Measurements from ENCODE around the gene CLDN1. TPM values are rescaled to one million over a fixed set of nuclear protein-coding genes. Genes with fewer than 3 reads are reported as not detected.
A peak's percentile ranks its signal among the peaks of the same experiment; 100 is the strongest.

CLDN1 gene
- polyA plus RNA-seq, 3 donors, result 52.4 to 65.2 (median 58.3) TPM

GRCh38 chr3:190345027-190345821 lies 23.0 kb upstream of the CLDN1 start:
- peak in 2 of 11 donors; percentile 23 to 50 for DNase-seq (ENCODE audit: extremely low read depth in 1 of 11, low read depth in 9 of 11, low spot score in 4 of 11)

- DNase-seq (ENCODE audit: extremely low read depth in 1 of 11, low read depth in 9 of 11, low spot score in 4 of 11), result no peak
These were observed 17.8 kb upstream of the CLDN1 start for GRCh38 chr3:190340071-190340470.

- no peak for DNase-seq (ENCODE audit: extremely low read depth in 1 of 11, low read depth in 9 of 11, low spot score in 4 of 11)
These were observed 16.9 kb upstream of the CLDN1 start for GRCh38 chr3:190339130-190339529.

- DNase-seq (ENCODE audit: extremely low read depth in 1 of 11, low read depth in 9 of 11, low spot score in 4 of 11), result no peak
These were observed 16.5 kb upstream of the CLDN1 start for GRCh38 chr3:190338717-190339116.

- DNase-seq (ENCODE audit: extremely low read depth in 1 of 11, low read depth in 9 of 11, low spot score in 4 of 11), result no peak
These were observed 15.1 kb upstream of the CLDN1 start for GRCh38 chr3:190337301-190337700.

GRCh38 chr3:190336516-190337189 lies 14.4 kb upstream of the CLDN1 start:
- DNase-seq (ENCODE audit: extremely low read depth in 1 of 11, low read depth in 9 of 11, low spot score in 4 of 11), result no peak

GRCh38 chr3:190333961-190334360 lies 11.7 kb upstream of the CLDN1 start:
- DNase-seq (ENCODE audit: extremely low read depth in 1 of 11, low read depth in 9 of 11, low spot score in 4 of 11), result no peak

GRCh38 chr3:190330936-190331734 lies 8.9 kb upstream of the CLDN1 start:
- DNase-seq (ENCODE audit: extremely low read depth in 1 of 11, low read depth in 9 of 11, low spot score in 4 of 11), result no peak

- DNase-seq (ENCODE audit: extremely low read depth in 1 of 11, low read depth in 9 of 11, low spot score in 4 of 11), result peak in 1 of 11 donors; percentile 63
These were observed 4.7 kb upstream of the CLDN1 start for GRCh38 chr3:190326930-190327329.

GRCh38 chr3:190326361-190326760 lies 4.1 kb upstream of the CLDN1 start:
- DNase-seq (ENCODE audit: extremely low read depth in 1 of 11, low read depth in 9 of 11, low spot score in 4 of 11), result no peak

GRCh38 chr3:190325923-190326322 lies 3.7 kb upstream of the CLDN1 start:
- no peak for DNase-seq (ENCODE audit: extremely low read depth in 1 of 11, low read depth in 9 of 11, low spot score in 4 of 11)

- DNase-seq (ENCODE audit: extremely low read depth in 1 of 11, low read depth in 9 of 11, low spot score in 4 of 11), result no peak
These were observed 990 bp upstream of the CLDN1 start for GRCh38 chr3:190323246-190323626.

- no peak for DNase-seq (ENCODE audit: extremely low read depth in 1 of 11, low read depth in 9 of 11, low spot score in 4 of 11)
These were observed 479 bp upstream of the CLDN1 start for GRCh38 chr3:190322604-190323245.

GRCh38 chr3:190320594-190321362 lies 1.5 kb downstream of the CLDN1 start:
- DNase-seq (ENCODE audit: extremely low read depth in 1 of 11, low read depth in 9 of 11, low spot score in 4 of 11), result no peak

- no peak for DNase-seq (ENCODE audit: extremely low read depth in 1 of 11, low read depth in 9 of 11, low spot score in 4 of 11)
These were observed 2.6 kb downstream of the CLDN1 start for GRCh38 chr3:190319660-190320059.

GRCh38 chr3:190318666-190319065 lies 3.6 kb downstream of the CLDN1 start:
- peak in 1 of 11 donors; percentile 47 for DNase-seq (ENCODE audit: extremely low read depth in 1 of 11, low read depth in 9 of 11, low spot score in 4 of 11)

GRCh38 chr3:190314741-190315140 lies 7.5 kb downstream of the CLDN1 start:
- no peak for DNase-seq (ENCODE audit: extremely low read depth in 1 of 11, low read depth in 9 of 11, low spot score in 4 of 11)

- DNase-seq (ENCODE audit: extremely low read depth in 1 of 11, low read depth in 9 of 11, low spot score in 4 of 11), result no peak
These were observed 12.8 kb downstream of the CLDN1 start for GRCh38 chr3:190309414-190309813.

- DNase-seq (ENCODE audit: extremely low read depth in 1 of 11, low read depth in 9 of 11, low spot score in 4 of 11), result no peak
These were observed 14.1 kb downstream of the CLDN1 start for GRCh38 chr3:190308154-190308553.

Measured in renal cortex interstitium (tissue), 11 donors.